Dermis blood vessel endothelial cell (primary cell): ENCODE measurements around the gene USP46. TPM values are rescaled to one million over a fixed set of nuclear protein-coding genes. Genes with fewer than 3 reads are reported as not detected.

ENCODE experiments used
- DNase-seq: peaks from one replicate; pipeline ENCODE4 v3.0.0; 2010
- total RNA-seq: library from RNA; depleted of rRNA; stranded (reverse); fragments of >200 nt; gene quantifications from 2 replicates; pipeline ENCODE4 v1.2.3, GENCODE V29; 2014

Gene USP46
- total RNA-seq, 1 donor from 2014 or later: 15.3 TPM

- no peak for DNase-seq
Observed at GRCh38 chr4:52655506-52655905, 3.6 kb downstream of the USP46 start.

- no peak for DNase-seq
Observed at GRCh38 chr4:52651996-52652672, 7.0 kb downstream of the USP46 start.

GRCh38 chr4:52648836-52649235, 10.3 kb downstream of the USP46 start:
- DNase-seq: no peak

- no peak for DNase-seq
Observed at GRCh38 chr4:52646741-52647140, 12.4 kb downstream of the USP46 start.

GRCh38 chr4:52646096-52646495, 13.0 kb downstream of the USP46 start:
- DNase-seq: no peak

- DNase-seq: no peak
Observed at GRCh38 chr4:52645300-52645699, 13.8 kb downstream of the USP46 start.

GRCh38 chr4:52643785-52644244, 15.3 kb downstream of the USP46 start:
- peak; percentile 64 for DNase-seq

- DNase-seq: no peak
Observed at GRCh38 chr4:52643190-52643589, 15.9 kb downstream of the USP46 start.

- peak; percentile 67 for DNase-seq
Observed at GRCh38 chr4:52641854-52642563, 17.1 kb downstream of the USP46 start.

- DNase-seq: peak; percentile 58
Observed at GRCh38 chr4:52640808-52641565, 18.1 kb downstream of the USP46 start.

- no peak for DNase-seq
Observed at GRCh38 chr4:52638717-52639116, 20.4 kb downstream of the USP46 start.

- no peak for DNase-seq
Observed at GRCh38 chr4:52637116-52637515, 22.0 kb downstream of the USP46 start.

GRCh38 chr4:52635560-52635959, 23.5 kb downstream of the USP46 start:
- no peak for DNase-seq

- DNase-seq: no peak
Observed at GRCh38 chr4:52635130-52635529, 24.0 kb downstream of the USP46 start.

GRCh38 chr4:52633846-52634245, 25.3 kb downstream of the USP46 start:
- no peak for DNase-seq

GRCh38 chr4:52628974-52629373, 30.1 kb downstream of the USP46 start:
- DNase-seq: no peak

GRCh38 chr4:52628543-52628942, 30.6 kb downstream of the USP46 start:
- DNase-seq: no peak

GRCh38 chr4:52627876-52628275, 31.2 kb downstream of the USP46 start:
- no peak for DNase-seq

GRCh38 chr4:52625216-52625615, 33.9 kb downstream of the USP46 start:
- no peak for DNase-seq

- DNase-seq: no peak
Observed at GRCh38 chr4:52622564-52622963, 36.5 kb downstream of the USP46 start.

- no peak for DNase-seq
Observed at GRCh38 chr4:52621567-52621966, 37.5 kb downstream of the USP46 start.

- DNase-seq: no peak
Observed at GRCh38 chr4:52619591-52619931, 39.5 kb downstream of the USP46 start.

GRCh38 chr4:52618795-52619590, 40.1 kb downstream of the USP46 start:
- DNase-seq: no peak
